GM12892 (cell line): ENCODE results near the gene APBA2.
"Not testable (repeated sequence)": the region's sequence is repeated elsewhere in the genome, so short reads cannot be mapped to it uniquely, and the experiment has no call there.

ENCODE experiments used
- POLR2A ChIP-seq: IDR thresholded peaks from 2 replicates; pipeline ENCODE4 v1.6.1; 2011; ENCODE audit warnings: low read depth, low read length, control low read depth
- POLR2AphosphoS5 ChIP-seq: IDR thresholded peaks from 2 replicates; pipeline ENCODE4 v1.6.1; 2011; ENCODE audit warnings: low read depth, low read length, control low read depth
- TAF1 ChIP-seq: IDR thresholded peaks from 2 replicates; pipeline ENCODE4 v1.6.1; 2011; ENCODE audit warnings: low read depth, mild to moderate bottlenecking, control low read depth, low read length, borderline replicate concordance

DNA sequence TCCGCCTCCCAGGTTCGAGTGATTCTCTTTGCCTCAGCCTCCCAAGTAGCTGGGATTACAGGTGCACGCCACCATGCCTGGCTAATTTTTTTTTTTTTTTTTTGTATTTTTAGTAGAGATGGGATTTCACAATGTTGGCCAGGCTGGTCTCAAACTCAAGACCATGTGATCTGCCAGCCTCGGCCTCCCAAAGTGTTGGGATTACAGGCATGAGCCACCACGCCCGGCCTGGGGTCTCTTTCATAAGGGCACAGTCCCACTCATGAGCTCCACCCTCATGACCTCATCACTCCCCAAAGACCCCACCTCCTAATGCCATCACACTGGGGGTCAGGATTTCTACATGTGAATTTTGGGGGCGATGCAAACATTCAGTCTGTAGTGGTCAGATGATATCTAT, 159.4 kb downstream of the APBA2 start:
- TF ChIP-seq POLR2A, POLR2AphosphoS5, TAF1: not testable (repeated sequence)
